ENCODE results near the gene IGIP.
"Not testable (repeated sequence)": the region's sequence is repeated elsewhere in the genome, so short reads cannot be mapped to it uniquely, and the experiment has no call there.

The IGIP gene

GRCh38 chr5:140143521-140144258 is 18.0 kb downstream of the IGIP start:
- FAIRE-seq = no peak

GRCh38 chr5:140145256-140145655 is 19.5 kb downstream of the IGIP start:
- no peak for FAIRE-seq

- no peak for FAIRE-seq
These were observed 20.2 kb downstream of the IGIP start for GRCh38 chr5:140145818-140146522.

- no peak for FAIRE-seq
These were observed 20.7 kb downstream of the IGIP start for GRCh38 chr5:140146523-140146842.

- no peak for FAIRE-seq
These were observed 21.7 kb downstream of the IGIP start for GRCh38 chr5:140147460-140147859.

GRCh38 chr5:140148508-140148907 is 22.8 kb downstream of the IGIP start:
- no peak for FAIRE-seq

GRCh38 chr5:140150201-140150600 is 24.5 kb downstream of the IGIP start:
- FAIRE-seq = no peak

- no peak for FAIRE-seq
These were observed 25.6 kb downstream of the IGIP start for GRCh38 chr5:140151144-140152021.

- FAIRE-seq = no peak
These were observed 26.6 kb downstream of the IGIP start for GRCh38 chr5:140152022-140152999.

GRCh38 chr5:140153255-140153654 is 27.5 kb downstream of the IGIP start:
- no peak for FAIRE-seq

GRCh38 chr5:140153905-140154304 is 28.2 kb downstream of the IGIP start:
- FAIRE-seq = no peak

- FAIRE-seq = not testable (repeated sequence)
These were observed 29.1 kb downstream of the IGIP start for GRCh38 chr5:140154710-140155381.

- no peak for FAIRE-seq
These were observed 31.5 kb downstream of the IGIP start for GRCh38 chr5:140157032-140157781.

- FAIRE-seq = no peak
These were observed 33.5 kb downstream of the IGIP start for GRCh38 chr5:140159014-140159927.

- no peak for FAIRE-seq
These were observed 36.5 kb downstream of the IGIP start for GRCh38 chr5:140162275-140162674.

GRCh38 chr5:140162781-140163180 is 37.0 kb downstream of the IGIP start:
- FAIRE-seq = no peak

GRCh38 chr5:140165101-140165922 is 39.6 kb downstream of the IGIP start:
- no peak for FAIRE-seq

GRCh38 chr5:140165923-140166270 is 40.2 kb downstream of the IGIP start:
- FAIRE-seq = no peak

- FAIRE-seq = no peak
These were observed 41.2 kb downstream of the IGIP start for GRCh38 chr5:140166911-140167310.
